ENCODE data around the gene LTBP2.

The LTBP2 gene

GRCh38 chr14:74555476-74556050, 56.5 kb downstream of the LTBP2 start:
- Mint-ChIP-seq H3K4me1 (peaks cover 18% of the 10 kb centered on the region), H3K36me3 (ENCODE audit: low read depth) (no peaks in the 10 kb centered on the region), H3K9me3 (no peaks in the 10 kb centered on the region), H3K27ac (no peak overlapping the region), H3K4me3 (no peak overlapping the region), H3K27me3 (ENCODE audit: low read depth) (peaks cover 5% of the 10 kb centered on the region)
- no peak for TF ChIP-seq CTCF (IDR thresholded peaks at IDR 0.05; ENCODE audit: unreplicated experiment in 3 of 3)

GRCh38 chr14:74554742-74555362, 57.2 kb downstream of the LTBP2 start:
- no peak for TF ChIP-seq CTCF (IDR thresholded peaks at IDR 0.05; ENCODE audit: unreplicated experiment in 3 of 3)

GRCh38 chr14:74552623-74553022, 59.4 kb downstream of the LTBP2 start:
- no peak overlapping the region for H3K27ac Mint-ChIP-seq
- no peaks in the 10 kb centered on the region for H3K36me3 Mint-ChIP-seq (ENCODE audit: low read depth)
- peaks cover 8% of the 10 kb centered on the region for H3K27me3 Mint-ChIP-seq (ENCODE audit: low read depth)
- TF ChIP-seq CTCF (IDR thresholded peaks at IDR 0.05; ENCODE audit: unreplicated experiment in 3 of 3), result no peak
- H3K4me3 Mint-ChIP-seq, result no peak overlapping the region
- no peaks in the 10 kb centered on the region for H3K9me3 Mint-ChIP-seq
- peaks cover 29% of the 10 kb centered on the region for H3K4me1 Mint-ChIP-seq

More at GRCh38 chr14:74554742-74555362, 57.2 kb downstream of the LTBP2 start:
- H3K4me1 Mint-ChIP-seq, result peaks cover 18% of the 10 kb centered on the region
- no peaks in the 10 kb centered on the region for H3K9me3 Mint-ChIP-seq
- H3K36me3 Mint-ChIP-seq (ENCODE audit: low read depth), result no peaks in the 10 kb centered on the region
- H3K27ac Mint-ChIP-seq, result no peak overlapping the region
- no peak overlapping the region for H3K4me3 Mint-ChIP-seq
- peaks cover 5% of the 10 kb centered on the region for H3K27me3 Mint-ChIP-seq (ENCODE audit: low read depth)

GRCh38 chr14:74551431-74552371, 60.3 kb downstream of the LTBP2 start:
- TF ChIP-seq CTCF (IDR thresholded peaks at IDR 0.05; ENCODE audit: unreplicated experiment in 3 of 3), result no peak
- Mint-ChIP-seq H3K4me3 (no peak overlapping the region), H3K27ac (peak overlapping the region in 2 of 3 experiments; percentile 53 to 55), H3K27me3 (ENCODE audit: low read depth) (peaks cover 8% of the 10 kb centered on the region), H3K9me3 (no peaks in the 10 kb centered on the region), H3K36me3 (ENCODE audit: low read depth) (no peaks in the 10 kb centered on the region), H3K4me1 (peaks cover 29% of the 10 kb centered on the region)

- TF ChIP-seq CTCF (IDR thresholded peaks at IDR 0.05; ENCODE audit: unreplicated experiment in 3 of 3), result no peak
- H3K4me3 Mint-ChIP-seq, result no peak overlapping the region
- H3K4me1 Mint-ChIP-seq, result peaks cover 35% of the 10 kb centered on the region
- no peaks in the 10 kb centered on the region for H3K9me3 Mint-ChIP-seq
- peaks cover 8% of the 10 kb centered on the region for H3K27me3 Mint-ChIP-seq (ENCODE audit: low read depth)
- no peak overlapping the region for H3K27ac Mint-ChIP-seq
- no peaks in the 10 kb centered on the region for H3K36me3 Mint-ChIP-seq (ENCODE audit: low read depth)
These were observed 61.0 kb downstream of the LTBP2 start for GRCh38 chr14:74551001-74551400.
